Endothelial cell of umbilical vein (primary cell): ENCODE results near the gene PHF23.

Source experiments
- EZH2 ChIP-seq: IDR thresholded peaks from 2 replicates; pipeline ENCODE4 v1.6.1; 2012; ENCODE audit warnings: borderline replicate concordance, low read depth, mild to moderate bottlenecking, moderate library complexity, low read length, inconsistent platforms; ENCODE audit not compliant: severe bottlenecking
- FOS ChIP-seq: IDR thresholded peaks from 2 replicates; pipeline ENCODE4 v1.6.1; 2011; ENCODE audit warnings: mild to moderate bottlenecking, low read length, moderate library complexity, borderline replicate concordance; ENCODE audit not compliant: insufficient read depth
- GATA2 ChIP-seq: IDR thresholded peaks from 2 replicates; pipeline ENCODE4 v1.7.0; 2011; ENCODE audit warnings: low read depth, mild to moderate bottlenecking, moderate library complexity, mixed read lengths, low read length; ENCODE audit not compliant: insufficient read length, insufficient read depth
- JUN ChIP-seq: IDR thresholded peaks from 2 replicates; pipeline ENCODE4 v1.6.1; 2011; ENCODE audit warnings: borderline replicate concordance, low read depth; ENCODE audit not compliant: insufficient read length, insufficient read depth
- MYC ChIP-seq: IDR thresholded peaks from one replicate; pipeline ENCODE4 v1.6.1; 2011; ENCODE audit warnings: mild to moderate bottlenecking, low read depth, low read length
- POLR2A ChIP-seq: IDR thresholded peaks from 2 replicates; pipeline ENCODE4 v1.6.1; 2012; ENCODE audit warnings: low read depth, mild to moderate bottlenecking, control low read depth, low read length
- POLR2AphosphoS5 ChIP-seq: IDR thresholded peaks from 2 replicates; pipeline ENCODE4 v1.6.1; 2012; ENCODE audit warnings: low read depth, mild to moderate bottlenecking, control low read depth, low read length, moderate library complexity; ENCODE audit not compliant: insufficient read depth
- TF ChIP-seq, protein P1 (sequence below): IDR thresholded peaks from 2 replicates; pipeline ENCODE4 v1.6.1; 2011; ENCODE audit not compliant: insufficient read depth, insufficient read length
- TF ChIP-seq, protein P2 (sequence below), 2 donors: IDR thresholded peaks; 1 replicate in 1 of 2; 2 replicates in 1 of 2; pipeline ENCODE4 v1.5.1; 2011; ENCODE audit warnings: low read length in 2 of 2, mild to moderate bottlenecking in 2 of 2, moderate library complexity in 2 of 2, control low read depth in 1 of 2, inconsistent platforms in 1 of 2, low read depth in 1 of 2; ENCODE audit not compliant: insufficient read depth in 1 of 2; ENCODE audit errors: extremely low read depth in 1 of 2

GRCh38 chr17:7241090-7241733 is 2.0 kb upstream of the PHF23 start:
- TF ChIP-seq, protein P1, sequence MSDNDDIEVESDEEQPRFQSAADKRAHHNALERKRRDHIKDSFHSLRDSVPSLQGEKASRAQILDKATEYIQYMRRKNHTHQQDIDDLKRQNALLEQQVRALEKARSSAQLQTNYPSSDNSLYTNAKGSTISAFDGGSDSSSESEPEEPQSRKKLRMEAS: no peak
- TF ChIP-seq, protein P2, sequence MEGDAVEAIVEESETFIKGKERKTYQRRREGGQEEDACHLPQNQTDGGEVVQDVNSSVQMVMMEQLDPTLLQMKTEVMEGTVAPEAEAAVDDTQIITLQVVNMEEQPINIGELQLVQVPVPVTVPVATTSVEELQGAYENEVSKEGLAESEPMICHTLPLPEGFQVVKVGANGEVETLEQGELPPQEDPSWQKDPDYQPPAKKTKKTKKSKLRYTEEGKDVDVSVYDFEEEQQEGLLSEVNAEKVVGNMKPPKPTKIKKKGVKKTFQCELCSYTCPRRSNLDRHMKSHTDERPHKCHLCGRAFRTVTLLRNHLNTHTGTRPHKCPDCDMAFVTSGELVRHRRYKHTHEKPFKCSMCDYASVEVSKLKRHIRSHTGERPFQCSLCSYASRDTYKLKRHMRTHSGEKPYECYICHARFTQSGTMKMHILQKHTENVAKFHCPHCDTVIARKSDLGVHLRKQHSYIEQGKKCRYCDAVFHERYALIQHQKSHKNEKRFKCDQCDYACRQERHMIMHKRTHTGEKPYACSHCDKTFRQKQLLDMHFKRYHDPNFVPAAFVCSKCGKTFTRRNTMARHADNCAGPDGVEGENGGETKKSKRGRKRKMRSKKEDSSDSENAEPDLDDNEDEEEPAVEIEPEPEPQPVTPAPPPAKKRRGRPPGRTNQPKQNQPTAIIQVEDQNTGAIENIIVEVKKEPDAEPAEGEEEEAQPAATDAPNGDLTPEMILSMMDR (IDR thresholded peaks at IDR 0.05; ENCODE audit: extremely low read depth in 1 of 2, insufficient read depth in 1 of 2, low read depth in 1 of 2, low read length in 2 of 2): no peak
- TF ChIP-seq POLR2A (no peak), MYC (no peak), EZH2 (no peak), POLR2AphosphoS5 (no peak), JUN (no peak), GATA2 (no peak), FOS (no peak)
